Psoas muscle (tissue), 8 donors: ENCODE measurements around the gene ECE2. TPM values are rescaled to one million over a fixed set of nuclear protein-coding genes. Genes with fewer than 3 reads are reported as not detected.
A peak's percentile ranks its signal among the peaks of the same experiment; 100 is the strongest.

ENCODE experiments used
- ATAC-seq, 4 donors: fragments of 200-7000 bp; cut with Tn5 transposase; one replicate each; pipeline ENCODE4 v1.9.1; 2020; ENCODE audit warnings: moderate library complexity in 3 of 4, mild to moderate bottlenecking in 2 of 4
- DNase-seq, 2 donors: peaks; one replicate each; pipeline ENCODE4 v3.0.0-alpha.2; 2020
- H3K27ac ChIP-seq: fragments of 200-600 bp; one replicate; pipeline ENCODE4 v1.8.0; 2022
- H3K27me3 ChIP-seq, 3 donors: fragments of 200-600 bp in 1 of 3; one replicate each; pipeline versions ENCODE4 v1.6.1 to v1.8.0; 2013 to 2022; ENCODE audit warnings: low read length in 2 of 3, mild to moderate bottlenecking in 2 of 3, moderate library complexity in 1 of 3; ENCODE audit not compliant: insufficient read depth in 3 of 3
- H3K36me3 ChIP-seq, 2 donors: fragments of 200-600 bp in 1 of 2; one replicate each; pipeline versions ENCODE4 v1.6.1 to v1.8.0; 2013 to 2022; ENCODE audit warnings: low read depth in 1 of 2, mild to moderate bottlenecking in 1 of 2, moderate library complexity in 1 of 2; ENCODE audit not compliant: insufficient read depth in 1 of 2
- H3K4me1 ChIP-seq: fragments of 200-600 bp; one replicate; pipeline ENCODE4 v1.8.0; 2022
- H3K4me3 ChIP-seq: fragments of 200-600 bp; one replicate; pipeline ENCODE4 v1.8.0; 2022; ENCODE audit warnings: mild to moderate bottlenecking
- H3K9me3 ChIP-seq: fragments of 200-600 bp; one replicate; pipeline ENCODE4 v1.8.0; 2022
- WGBS, 3 donors: extraction: QIAGEN DNeasy Blood & Tissue Kit; methylation state at CpG; one replicate each; pipeline versions ENCODE4 v1.1.6 to v1.1.7; 2013; 5-methylcytosine and 5-hydroxymethylcytosine counted together
- intact Hi-C, 2 donors: fragments of 100-400 bp; cut with DNase I; formaldehyde crosslinking; loops; one replicate each; pipeline versions ENCODE4 v1.11.0 to v1.14.2; 2022
- polyA plus RNA-seq, 3 donors: library from polyadenylated mRNA; stranded (reverse); fragments of 200-250 nt; gene quantifications; one replicate each; pipeline ENCODE4 v1.2.3, GENCODE V29; 2013
- total RNA-seq, 4 donors: library from RNA; stranded (reverse); fragmentation: NEBNext Ultra II Directional in 2 of 4; extraction: Animal tissue kit (Norgen Biotek cat#: 25700) in 2 of 4; gene quantifications; one replicate each; pipeline versions ENCODE4 v1.2.1 to v1.2.4, GENCODE V29; 2021 to 2023
- TF ChIP-seq, protein P1 (sequence below): fragments of 200-600 bp; IDR thresholded peaks from one replicate; pipeline ENCODE4 v1.8.0; 2022; ENCODE audit warnings: antibody characterized with exemption
- donor health status: healthy with polysubstance abuse.
- donor health status: DM: no; HTN: no; CAD: no; lungs with moderate emphysema.
- donor health status: Bipolar disorder and iron deficiency.
- donor health status: healthy.
- donor health status: DM: yes; HTN: yes; CAD: no.
- donor health status: DM: no; HTN: no; CAD: no.
- donor health status: DM: no; HTN: no; CAD: no.
- donor health status: DM: yes; HTN: yes; CAD: no.

Gene ECE2
- total and polyA plus RNA-seq, 7 donors = not detected

DNA sequence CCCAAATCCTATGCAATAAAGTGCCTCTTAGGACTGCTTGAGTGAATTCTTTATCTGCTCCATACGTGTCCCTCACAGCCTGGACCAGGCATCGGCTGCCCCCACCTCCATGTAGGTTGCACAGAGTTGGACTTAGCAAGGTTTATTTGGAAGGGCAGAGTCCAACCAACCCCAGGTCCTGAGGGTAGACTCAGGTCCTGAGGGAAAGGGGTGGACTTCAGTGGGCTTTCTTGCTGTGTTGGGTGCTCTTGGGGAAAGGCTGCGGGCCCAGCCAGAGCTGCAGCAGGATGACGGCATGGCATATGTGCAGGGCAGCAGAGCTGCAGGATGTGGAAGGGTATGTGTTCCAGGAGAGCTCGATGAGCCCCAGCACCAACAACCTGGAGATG is 33.5 kb upstream of the ECE2 start:
- Histone ChIP-seq H3K36me3 (peaks cover 14 to 40% of the 10 kb centered on the region in 2 donors), H3K27ac (no peak overlapping the region), H3K4me1 (peaks cover 2% of the 10 kb centered on the region), H3K4me3 (no peak overlapping the region), H3K9me3 (no peaks in the 10 kb centered on the region), H3K27me3 (no peaks in the 10 kb centered on the region)
- intact Hi-C loops = loop anchor here (5.0 to 10.0 kb wide), 2 partner anchors 87 to 95 kb away; partner anchors contain the start of gene DVL3 (in 1 of the 2)
- 75 to 88% (median 81%) methylated on average over 5 of the region's 5 CpGs for WGBS, 3 donors
- TF ChIP-seq, protein P1, sequence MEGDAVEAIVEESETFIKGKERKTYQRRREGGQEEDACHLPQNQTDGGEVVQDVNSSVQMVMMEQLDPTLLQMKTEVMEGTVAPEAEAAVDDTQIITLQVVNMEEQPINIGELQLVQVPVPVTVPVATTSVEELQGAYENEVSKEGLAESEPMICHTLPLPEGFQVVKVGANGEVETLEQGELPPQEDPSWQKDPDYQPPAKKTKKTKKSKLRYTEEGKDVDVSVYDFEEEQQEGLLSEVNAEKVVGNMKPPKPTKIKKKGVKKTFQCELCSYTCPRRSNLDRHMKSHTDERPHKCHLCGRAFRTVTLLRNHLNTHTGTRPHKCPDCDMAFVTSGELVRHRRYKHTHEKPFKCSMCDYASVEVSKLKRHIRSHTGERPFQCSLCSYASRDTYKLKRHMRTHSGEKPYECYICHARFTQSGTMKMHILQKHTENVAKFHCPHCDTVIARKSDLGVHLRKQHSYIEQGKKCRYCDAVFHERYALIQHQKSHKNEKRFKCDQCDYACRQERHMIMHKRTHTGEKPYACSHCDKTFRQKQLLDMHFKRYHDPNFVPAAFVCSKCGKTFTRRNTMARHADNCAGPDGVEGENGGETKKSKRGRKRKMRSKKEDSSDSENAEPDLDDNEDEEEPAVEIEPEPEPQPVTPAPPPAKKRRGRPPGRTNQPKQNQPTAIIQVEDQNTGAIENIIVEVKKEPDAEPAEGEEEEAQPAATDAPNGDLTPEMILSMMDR = no peak
- DNase-seq (no peak), ATAC-seq (peak in 1 of 4 donors; percentile 7)

DNA sequence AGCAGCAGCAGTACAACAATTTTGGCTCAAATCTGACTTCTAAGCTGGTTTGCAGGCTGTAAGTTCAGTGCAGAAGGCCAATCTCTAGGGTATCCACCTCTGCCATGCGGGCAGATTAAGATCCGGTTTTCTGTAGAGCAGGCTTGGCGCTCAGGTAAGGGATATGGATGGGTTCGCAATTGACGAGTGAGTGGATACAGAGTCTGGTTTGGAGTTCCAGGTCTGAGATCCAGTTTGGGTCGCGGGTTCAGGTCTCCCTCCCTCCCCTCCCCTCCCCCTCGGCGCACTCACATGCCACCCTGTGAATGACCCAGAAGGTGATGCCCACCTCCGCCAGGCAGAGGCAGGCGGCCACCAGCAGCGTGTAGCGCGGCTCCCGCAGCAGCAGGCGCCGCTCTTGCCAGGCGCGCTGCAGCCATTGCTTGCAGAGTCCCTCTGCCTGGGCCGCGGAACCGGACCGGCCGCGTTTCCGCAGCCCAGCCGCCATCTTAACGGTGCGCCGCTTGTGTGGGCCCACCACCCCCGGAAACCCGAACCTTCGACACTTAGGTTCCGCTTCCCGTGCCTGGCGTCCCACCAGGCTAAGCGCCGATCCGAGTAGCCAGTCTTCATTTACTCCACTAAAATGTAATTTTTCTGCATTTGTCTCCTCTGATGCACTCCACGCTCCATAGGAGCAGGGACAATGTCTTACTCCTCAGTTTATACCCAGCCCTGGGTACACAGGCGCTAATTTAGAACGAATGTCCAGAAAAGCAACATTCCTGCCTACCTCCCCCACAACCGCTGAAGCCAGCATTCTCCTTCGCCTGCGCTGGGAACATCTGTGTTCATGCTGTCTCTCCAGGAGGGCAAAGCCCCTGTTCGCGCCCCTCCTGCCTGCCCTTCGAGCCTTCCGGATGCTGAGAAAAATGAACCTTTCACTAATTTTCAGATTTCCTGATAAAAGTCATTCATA is 27.1 kb upstream of the ECE2 start, which contains the start of gene ALG3:
Gene ALG3 (minus strand): TSS at position 509 of the 958 bp plus-strand sequence. CDS start 22 bp downstream, at position 487.
- DNase-seq (peak; percentile 87 to 92), ATAC-seq (peak; percentile 78 to 85 (median 80))
- H3K4me1 ChIP-seq = peaks cover 15% of the 10 kb centered on the region
- H3K27me3 ChIP-seq = no peaks in the 10 kb centered on the region
- H3K4me3 ChIP-seq = peak within 1 kb of the TSS; percentile 79
- peak within 1 kb of the TSS; percentile 90 for H3K27ac ChIP-seq
- intact Hi-C loops = loop anchor here (2.0 to 10.0 kb wide), 3 partner anchors 62 to 94 kb away; partner anchors contain the start of genes ABCF3 (in 2 of the 2) and DVL3 (in 2 of the 2)
- WGBS, 3 donors = 0 to 1% (median 1%) methylated on average over 46 to 49 of the region's 49 CpGs
- TF ChIP-seq, protein P1 = no peak
- H3K9me3 ChIP-seq = no peaks in the 10 kb centered on the region
- peaks cover 6 to 21% of the 10 kb centered on the region in 2 donors for H3K36me3 ChIP-seq

DNA sequence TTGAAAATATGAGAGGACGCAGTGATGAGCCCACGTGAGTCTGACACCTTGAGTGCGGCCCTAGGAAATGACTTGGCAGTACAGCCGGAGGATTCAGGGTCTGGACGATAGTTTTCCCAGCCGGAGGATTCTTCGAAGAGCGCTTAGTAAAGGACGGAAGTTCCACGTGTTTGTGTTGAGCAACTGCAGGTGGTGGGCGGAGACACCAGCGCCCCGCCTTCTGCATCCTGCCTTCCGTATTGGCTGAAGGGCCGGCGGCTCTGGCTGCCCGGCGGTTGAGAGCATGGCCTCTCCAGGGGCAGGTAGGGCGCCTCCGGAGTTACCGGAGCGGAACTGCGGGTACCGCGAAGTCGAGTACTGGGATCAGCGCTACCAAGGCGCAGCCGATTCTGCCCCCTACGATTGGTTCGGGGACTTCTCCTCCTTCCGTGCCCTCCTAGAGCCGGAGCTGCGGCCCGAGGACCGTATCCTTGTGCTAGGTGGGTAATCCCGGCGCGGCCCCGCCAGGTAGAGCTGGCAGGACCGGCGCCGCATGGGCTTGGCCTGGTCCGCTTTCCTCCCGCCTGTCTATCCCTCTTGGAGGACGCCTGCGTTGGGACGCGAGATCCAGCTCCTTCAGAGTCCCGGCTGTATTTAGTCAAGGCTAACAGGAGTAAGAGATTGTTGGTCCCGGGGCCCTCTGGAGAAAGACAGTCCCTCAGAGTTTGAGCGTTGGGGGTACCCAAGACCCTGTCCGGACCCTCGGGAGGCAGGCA is 26.2 kb upstream of the ECE2 start, which contains the start of gene EEF1AKMT4:
Gene EEF1AKMT4 (plus strand): TSS at position 261 of the 755 bp plus-strand sequence. CDS start 23 bp downstream, at position 284.
- no peaks in the 10 kb centered on the region for H3K27me3 ChIP-seq
- TF ChIP-seq, protein P1 = peak; percentile 55
- intact Hi-C loops = loop anchor here (2.0 to 10.0 kb wide), 5 partner anchors 63 to 355 kb away; partner anchors contain the start of genes ABCF3 (in 2 of the 2) and DVL3 (in 2 of the 2)
- peak within 1 kb of the TSS; percentile 90 for H3K27ac ChIP-seq
- WGBS, 3 donors = 0% methylated on average over 52 to 54 of the region's 54 CpGs
- ATAC-seq = peak; percentile 97 to 98 (median 97)
- peak; percentile 96 to 98 for DNase-seq
- H3K9me3 ChIP-seq = no peaks in the 10 kb centered on the region
- peaks cover 5 to 13% of the 10 kb centered on the region in 2 donors for H3K36me3 ChIP-seq
- H3K4me1 ChIP-seq = peaks cover 15% of the 10 kb centered on the region
- peak within 1 kb of the TSS; percentile 79 for H3K4me3 ChIP-seq

DNA sequence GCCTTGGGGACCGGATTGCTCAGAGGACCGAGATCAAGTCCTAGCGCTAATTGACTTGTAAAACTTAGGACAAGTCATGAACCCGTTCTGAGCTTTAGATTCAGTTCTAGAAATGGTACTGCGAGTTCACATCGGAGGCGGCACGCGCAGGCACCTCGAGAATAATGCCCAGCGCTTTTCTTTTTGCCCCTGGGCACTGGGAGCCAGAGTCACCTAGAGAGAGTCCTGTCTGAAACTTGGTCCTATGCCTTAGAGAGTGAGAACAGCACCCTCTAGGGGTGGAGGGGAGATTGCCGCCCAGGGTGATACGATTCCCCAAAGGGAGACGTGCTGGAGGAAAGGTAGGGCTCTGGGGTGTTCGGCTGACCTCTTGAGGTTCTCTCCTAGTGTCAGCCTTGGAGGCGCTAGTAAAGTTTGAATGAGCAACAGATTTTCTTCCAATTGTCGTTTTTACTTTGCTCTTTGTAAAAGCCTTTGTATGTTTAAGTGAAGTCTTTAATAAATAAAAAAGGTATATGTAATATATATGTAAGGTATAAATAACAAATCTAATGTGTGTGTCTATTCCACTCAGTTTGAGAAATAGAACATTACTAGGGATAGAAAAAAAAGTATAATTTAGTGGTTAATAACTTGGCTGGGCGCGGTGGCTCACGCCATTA is 25.5 kb upstream of the ECE2 start:
- ATAC-seq = peak; percentile 80 to 85 (median 82)
- H3K9me3 ChIP-seq = no peaks in the 10 kb centered on the region
- peak; percentile 87 to 91 for DNase-seq
- TF ChIP-seq, protein P1 = peak; percentile 95
- H3K4me3 ChIP-seq = peak overlapping the region; percentile 79
- peaks cover 0 to 6% of the 10 kb centered on the region in 2 donors for H3K36me3 ChIP-seq
- H3K27me3 ChIP-seq = no peaks in the 10 kb centered on the region
- peak overlapping the region; percentile 90 for H3K27ac ChIP-seq
- WGBS, 3 donors = 13 to 14% (median 14%) methylated on average over 20 of the region's 20 CpGs
- peaks cover 15% of the 10 kb centered on the region for H3K4me1 ChIP-seq
- intact Hi-C loops = loop anchor here (2.0 to 10.0 kb wide), 2 partner anchors 355 kb away; no protein-coding TSS in a partner anchor
